Calu3 (cell line): Measurements from ENCODE around the gene RACK1. TPM values are rescaled to one million over a fixed set of nuclear protein-coding genes. Genes with fewer than 3 reads are reported as not detected.
"Not testable (repeated sequence)": the region's sequence is repeated elsewhere in the genome, so short reads cannot be mapped to it uniquely, and the experiment has no call there.

ENCODE experiments used
- BruUV-seq: library from RNA; stranded (reverse); fragments of 400-500 nt; replicated peaks from 2 replicates; lab custom pipeline; 2021; lab: Mats Ljungman, UMichigan
- CTCF ChIA-PET: fragments of 300-600 bp; sonication (Branson Sonifier 250); formaldehyde crosslinking; loops from one replicate; lab custom pipeline; 2022; ENCODE audit warnings: antibody characterized with exemption; lab: Charles Lee
- DNase-seq: peaks from one replicate; pipeline ENCODE4 v3.0.0; 2022
- H3K27ac Mint-ChIP-seq: one replicate; pipeline ENCODE4 v1.8.0; 2022; ENCODE audit warnings: mixed read lengths; ENCODE audit not compliant: unreplicated experiment
- H3K27me3 Mint-ChIP-seq: one replicate; pipeline ENCODE4 v1.8.0; 2022; ENCODE audit warnings: mixed read lengths; ENCODE audit not compliant: unreplicated experiment
- H3K36me3 Mint-ChIP-seq: one replicate; pipeline ENCODE4 v1.8.0; 2022; ENCODE audit warnings: mild to moderate bottlenecking, moderate library complexity, mixed read lengths; ENCODE audit not compliant: insufficient read depth, unreplicated experiment
- H3K4me1 Mint-ChIP-seq: one replicate; pipeline ENCODE4 v1.8.0; 2022; ENCODE audit warnings: mild to moderate bottlenecking, low read depth, mixed read lengths; ENCODE audit not compliant: unreplicated experiment
- H3K4me3 Mint-ChIP-seq: one replicate; pipeline ENCODE4 v1.8.0; 2022; ENCODE audit warnings: mild to moderate bottlenecking, low read depth, moderate library complexity, mixed read lengths; ENCODE audit not compliant: unreplicated experiment
- H3K9me3 Mint-ChIP-seq: one replicate; pipeline ENCODE4 v1.8.0; 2022; ENCODE audit warnings: low read depth, mixed read lengths; ENCODE audit not compliant: unreplicated experiment
- intact Hi-C: fragments of 100-400 bp; cut with micrococcal nuclease; formaldehyde crosslinking; loops from one replicate; pipeline ENCODE4 v1.10.0; 2022; ENCODE audit not compliant: unreplicated experiment
- total RNA-seq: library from RNA; stranded (reverse); gene quantifications from 2 replicates; pipeline ENCODE4 v1.2.3, GENCODE V29; 2022
- TF ChIP-seq, protein P1 (sequence below): fragments of 200-600 bp; IDR thresholded peaks from one replicate; pipeline ENCODE4 v1.8.0; 2022; ENCODE audit warnings: antibody characterized with exemption; ENCODE audit not compliant: unreplicated experiment

The RACK1 gene
- total RNA-seq, 1 experiment from 2014 or later, result 1,946 TPM

DNA sequence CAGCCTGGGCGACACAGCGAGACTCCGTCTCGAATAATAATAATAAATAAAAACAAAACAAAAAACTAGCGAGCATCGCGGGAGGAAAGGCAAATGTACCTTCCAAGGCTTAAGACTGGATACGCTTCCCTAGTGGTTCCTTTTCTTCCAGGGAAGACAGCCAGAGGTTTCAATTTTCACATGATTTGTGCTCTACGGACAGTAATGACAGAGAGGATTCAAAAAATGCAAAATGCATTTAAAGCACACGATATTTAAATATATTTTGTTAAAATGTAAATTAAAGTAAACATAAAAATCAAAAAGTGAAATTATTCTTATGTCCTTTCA, 24.9 kb downstream of the RACK1 start:
- peak overlapping the region; percentile 68 for H3K4me3 Mint-ChIP-seq

DNA sequence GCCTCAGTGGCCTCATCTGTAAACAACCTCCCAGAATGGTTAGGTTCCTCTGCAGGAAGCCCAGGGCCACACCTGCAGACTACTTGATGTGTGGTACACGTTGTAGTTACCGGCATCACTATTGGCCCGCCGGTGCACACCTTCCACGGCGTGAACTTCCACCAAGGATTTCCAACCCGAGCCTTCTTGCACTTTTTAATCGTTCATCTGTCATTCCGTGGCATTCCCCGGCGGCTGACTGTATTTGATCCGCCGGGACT, 26.0 kb downstream of the RACK1 start:
- Mint-ChIP-seq H3K36me3 (peaks cover 54% of the 10 kb centered on the region), H3K4me3 (peak overlapping the region; percentile 68), H3K4me1 (peaks cover 51% of the 10 kb centered on the region), H3K9me3 (no peaks in the 10 kb centered on the region), H3K27me3 (peaks cover 8% of the 10 kb centered on the region), H3K27ac (peak overlapping the region; percentile 91)
- CTCF ChIA-PET, result interaction anchor here (0.7 kb wide), 1 partner anchor 10 kb away, joined by 3 read pairs; no protein-coding TSS in a partner anchor
- DNase-seq, result peak; percentile 70
- BruUV-seq, result no TSS peak
- intact Hi-C loops, result loop anchor here (1.0 kb wide), 1 partner anchor 10 kb away; no protein-coding TSS in a partner anchor
- TF ChIP-seq, protein P1, sequence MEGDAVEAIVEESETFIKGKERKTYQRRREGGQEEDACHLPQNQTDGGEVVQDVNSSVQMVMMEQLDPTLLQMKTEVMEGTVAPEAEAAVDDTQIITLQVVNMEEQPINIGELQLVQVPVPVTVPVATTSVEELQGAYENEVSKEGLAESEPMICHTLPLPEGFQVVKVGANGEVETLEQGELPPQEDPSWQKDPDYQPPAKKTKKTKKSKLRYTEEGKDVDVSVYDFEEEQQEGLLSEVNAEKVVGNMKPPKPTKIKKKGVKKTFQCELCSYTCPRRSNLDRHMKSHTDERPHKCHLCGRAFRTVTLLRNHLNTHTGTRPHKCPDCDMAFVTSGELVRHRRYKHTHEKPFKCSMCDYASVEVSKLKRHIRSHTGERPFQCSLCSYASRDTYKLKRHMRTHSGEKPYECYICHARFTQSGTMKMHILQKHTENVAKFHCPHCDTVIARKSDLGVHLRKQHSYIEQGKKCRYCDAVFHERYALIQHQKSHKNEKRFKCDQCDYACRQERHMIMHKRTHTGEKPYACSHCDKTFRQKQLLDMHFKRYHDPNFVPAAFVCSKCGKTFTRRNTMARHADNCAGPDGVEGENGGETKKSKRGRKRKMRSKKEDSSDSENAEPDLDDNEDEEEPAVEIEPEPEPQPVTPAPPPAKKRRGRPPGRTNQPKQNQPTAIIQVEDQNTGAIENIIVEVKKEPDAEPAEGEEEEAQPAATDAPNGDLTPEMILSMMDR, result no peak

More for the DNA sequence above, 24.9 kb downstream of the RACK1 start:
- CTCF ChIA-PET, result no interaction called here
- TF ChIP-seq, protein P1, result no peak
- Mint-ChIP-seq H3K9me3 (no peaks in the 10 kb centered on the region), H3K27me3 (peaks cover 5% of the 10 kb centered on the region), H3K36me3 (peaks cover 64% of the 10 kb centered on the region), H3K4me1 (peaks cover 49% of the 10 kb centered on the region), H3K27ac (peak overlapping the region; percentile 91)
- DNase-seq, result no peak
- BruUV-seq, result no TSS peak
- intact Hi-C loops, result loop anchor here (1.0 kb wide), 1 partner anchor 11 kb away; no protein-coding TSS in a partner anchor

DNA sequence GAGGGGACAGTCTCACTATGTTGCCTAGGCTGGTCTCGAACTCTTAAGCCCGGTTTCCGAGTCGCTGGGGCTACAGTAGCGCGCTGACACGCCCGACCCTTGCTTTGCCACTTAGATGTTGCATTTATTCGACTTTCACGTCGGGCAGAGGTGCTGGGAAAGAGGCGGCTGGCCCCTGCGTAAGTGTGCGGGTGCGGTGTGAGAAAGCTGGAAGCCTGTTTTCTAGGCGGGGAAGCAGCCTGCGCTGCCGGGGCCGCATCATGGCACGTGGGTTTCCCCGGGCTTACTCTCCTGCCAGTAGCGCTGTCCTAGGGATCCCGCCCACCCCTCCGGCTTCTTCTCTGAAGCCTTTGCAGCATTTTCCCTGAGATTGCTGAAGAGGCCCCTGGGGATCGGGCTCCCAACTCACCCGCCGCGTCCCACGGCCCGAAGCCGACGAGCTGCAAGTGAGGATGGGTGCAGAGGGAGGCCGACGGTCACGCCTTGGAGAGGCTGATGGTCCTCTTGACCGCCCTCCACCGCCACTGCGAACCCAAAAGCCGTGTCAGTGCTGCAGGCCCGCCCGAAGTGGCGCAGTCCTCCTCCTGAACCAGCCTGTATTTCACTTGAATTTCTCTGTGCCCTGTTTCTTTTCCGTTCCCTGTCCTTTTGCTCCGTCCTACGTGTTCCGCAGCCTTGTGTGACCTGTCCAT, 26.4 kb downstream of the RACK1 start:
- peak; percentile 67 for DNase-seq
- intact Hi-C loops, result no loop called here

DNA sequence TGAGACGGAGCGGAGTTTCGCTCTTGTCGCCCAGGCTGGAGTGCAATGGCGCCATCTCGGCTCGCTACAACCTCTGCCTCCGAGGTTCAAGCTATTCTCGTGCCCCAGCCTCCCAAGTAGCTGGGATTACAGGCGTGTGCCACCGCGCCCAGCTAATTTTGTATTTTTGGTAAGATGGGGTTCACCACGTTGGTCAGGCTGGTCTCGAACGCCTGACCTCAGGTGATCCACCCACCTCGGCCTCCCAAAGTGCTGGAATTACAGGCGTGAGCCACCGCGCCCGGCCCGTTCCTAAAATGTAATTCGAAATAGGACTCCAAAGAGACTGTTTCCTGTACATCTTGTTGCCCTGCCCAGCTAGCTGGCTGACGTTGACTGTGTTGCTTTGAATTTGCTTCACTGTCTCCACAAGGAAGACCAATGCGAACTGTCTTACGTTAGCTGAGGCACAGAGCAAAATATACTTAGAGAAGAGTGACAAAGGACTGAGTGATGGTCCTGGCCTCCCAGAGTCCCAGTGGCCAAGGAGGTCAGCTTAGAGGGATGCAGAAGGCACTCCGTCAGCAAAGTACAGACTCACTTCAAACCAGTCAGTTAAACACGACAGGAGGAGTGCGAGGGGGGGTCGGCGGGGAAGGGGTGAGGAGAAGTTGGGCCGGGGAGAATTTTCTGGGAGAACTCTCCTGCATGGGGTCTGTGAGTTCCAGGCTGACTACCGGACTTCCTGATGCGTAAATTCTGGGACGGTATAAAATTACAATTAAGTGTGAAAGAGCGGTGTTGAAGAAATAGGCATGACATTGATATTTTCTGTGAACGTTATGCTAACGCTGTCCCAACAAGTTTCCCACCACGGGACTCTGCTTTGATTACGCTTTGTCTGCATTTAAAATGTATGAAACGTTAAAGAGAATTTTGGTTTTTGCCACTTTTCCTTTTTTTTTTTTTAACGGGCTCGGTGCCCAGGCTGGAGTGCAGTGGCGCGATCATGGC, 27.4 kb downstream of the RACK1 start:
- Mint-ChIP-seq H3K27me3 (peaks cover 8% of the 10 kb centered on the region), H3K27ac (peak overlapping the region; percentile 45), H3K4me3 (peak overlapping the region; percentile 68), H3K36me3 (peaks cover 39% of the 10 kb centered on the region), H3K4me1 (peaks cover 43% of the 10 kb centered on the region), H3K9me3 (no peaks in the 10 kb centered on the region)
- TF ChIP-seq, protein P1, result no peak
- intact Hi-C loops, result no loop called here
- CTCF ChIA-PET, result interaction anchor here (0.9 kb wide), 1 partner anchor 9 kb away, joined by 3 read pairs; no protein-coding TSS in a partner anchor
- DNase-seq, result no peak
- BruUV-seq, result no TSS peak

More for the DNA sequence above, 26.4 kb downstream of the RACK1 start:
- CTCF ChIA-PET, result interaction anchor here (0.7 kb wide), 1 partner anchor 10 kb away, joined by 3 read pairs; no protein-coding TSS in a partner anchor
- peaks cover 49% of the 10 kb centered on the region for H3K36me3 Mint-ChIP-seq
- no TSS peak for BruUV-seq
- H3K9me3 Mint-ChIP-seq, result no peaks in the 10 kb centered on the region
- H3K4me3 Mint-ChIP-seq, result peak overlapping the region; percentile 68
- TF ChIP-seq, protein P1, result no peak
- peaks cover 8% of the 10 kb centered on the region for H3K27me3 Mint-ChIP-seq
- H3K4me1 Mint-ChIP-seq, result peaks cover 47% of the 10 kb centered on the region
- H3K27ac Mint-ChIP-seq, result peak overlapping the region; percentile 91

DNA sequence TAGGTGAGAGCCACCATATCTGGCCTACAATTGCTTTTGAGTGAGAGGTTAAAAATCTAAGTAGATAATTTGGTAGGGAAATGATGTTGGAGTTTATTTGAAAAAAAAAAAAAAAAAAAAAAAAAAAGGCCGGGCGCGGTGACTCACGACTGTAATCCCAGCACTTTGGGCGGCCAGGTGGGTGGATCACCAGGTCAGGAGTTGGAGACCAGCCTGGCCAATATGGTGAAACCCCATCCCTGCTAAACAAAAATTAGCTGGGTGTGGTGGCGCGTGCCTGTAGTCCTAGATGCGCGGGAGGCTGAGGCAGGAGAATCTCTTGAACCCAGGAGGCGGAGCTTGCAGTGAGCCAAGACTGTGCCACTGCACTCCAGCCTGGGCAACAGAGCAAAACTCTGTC, 29.5 kb downstream of the RACK1 start:
- DNase-seq, BruUV-seq, CTCF ChIA-PET, H3K4me3 Mint-ChIP-seq, H3K9me3 Mint-ChIP-seq, H3K27ac Mint-ChIP-seq, H3K27me3 Mint-ChIP-seq, intact Hi-C loops: not testable (repeated sequence)
- peaks cover 35% of the 10 kb centered on the region for H3K4me1 Mint-ChIP-seq
- peaks cover 19% of the 10 kb centered on the region for H3K36me3 Mint-ChIP-seq
